Progenitor cell of endocrine pancreas (in vitro differentiated cells): ENCODE results near the gene ZNF655. TPM values are rescaled to one million over a fixed set of nuclear protein-coding genes. Genes with fewer than 3 reads are reported as not detected.

ENCODE experiments used
- DNase-seq: peaks from one replicate; pipeline ENCODE4 v3.0.0; 2021; ENCODE audit warnings: low spot score; ENCODE audit not compliant: unreplicated experiment
- H3K27ac Mint-ChIP-seq: 2 replicates; pipeline ENCODE4 v1.8.0; 2021; ENCODE audit warnings: mild to moderate bottlenecking, moderate library complexity, mixed read lengths
- H3K27me3 Mint-ChIP-seq: 2 replicates; pipeline ENCODE4 v1.8.0; 2021; ENCODE audit warnings: mixed read lengths
- H3K36me3 Mint-ChIP-seq: 2 replicates; pipeline ENCODE4 v1.8.0; 2022; ENCODE audit warnings: mixed read lengths; ENCODE audit not compliant: insufficient read depth
- H3K4me1 Mint-ChIP-seq: 2 replicates; pipeline ENCODE4 v1.8.0; 2021; ENCODE audit warnings: low read depth, mixed read lengths
- H3K4me3 Mint-ChIP-seq: 2 replicates; pipeline ENCODE4 v1.8.0; 2021; ENCODE audit warnings: low read depth, mild to moderate bottlenecking, moderate library complexity, mixed read lengths
- H3K9me3 Mint-ChIP-seq: 2 replicates; pipeline ENCODE4 v1.8.0; 2021; ENCODE audit warnings: low read depth, mixed read lengths
- CTCF ChIP-seq: fragments of 200-600 bp; sonication (generic); IDR thresholded peaks from one replicate; pipeline ENCODE4 v1.5.0; 2021; ENCODE audit warnings: antibody characterized with exemption, mild to moderate bottlenecking; ENCODE audit not compliant: unreplicated experiment
- long read RNA-seq: library from polyadenylated mRNA; unstranded; transcript quantifications from one replicate; pipeline ENCODE4 v2.0.0, GENCODE V29; 2020
- total RNA-seq: library from RNA; stranded (reverse); gene quantifications from 2 replicates; pipeline ENCODE4 v1.2.1, GENCODE V29; 2021

The ZNF655 gene
- 70.9 and 72.6 TPM in 2 replicates for total RNA-seq
- long read RNA-seq, full-length matches to known transcripts: 71 of 81 reads
- long read RNA-seq, partial matches to known transcripts: 0 of 81 reads
- long read RNA-seq, other reads (novel, unspliced or antisense): 10 of 81 reads

GRCh38 chr7:99558306-99559174 lies at the start of gene ZNF655:
TSS of gene ZNF655 (plus strand) at chr7:99558642. CDS start at chr7:99560560, 1,918 bp downstream.
- DNase-seq: peak; percentile 94
- peaks cover 22% of the 10 kb centered on the region for H3K36me3 Mint-ChIP-seq
- peak within 1 kb of the TSS; percentile 99 for H3K27ac Mint-ChIP-seq
- H3K4me3 Mint-ChIP-seq: peak within 1 kb of the TSS; percentile 99
- peaks cover 13% of the 10 kb centered on the region for H3K4me1 Mint-ChIP-seq
- H3K27me3 Mint-ChIP-seq: no peaks in the 10 kb centered on the region
- TF ChIP-seq CTCF: no peak
- no peaks in the 10 kb centered on the region for H3K9me3 Mint-ChIP-seq

GRCh38 chr7:99514050-99514449 lies 44.4 kb upstream of the ZNF655 start:
- H3K4me1 Mint-ChIP-seq: no peaks in the 10 kb centered on the region
- H3K36me3 Mint-ChIP-seq: peaks cover 16% of the 10 kb centered on the region
- DNase-seq: no peak
- no peak for TF ChIP-seq CTCF
- H3K4me3 Mint-ChIP-seq: no peak overlapping the region
- H3K27ac Mint-ChIP-seq: no peak overlapping the region
- no peaks in the 10 kb centered on the region for H3K9me3 Mint-ChIP-seq
- no peaks in the 10 kb centered on the region for H3K27me3 Mint-ChIP-seq

GRCh38 chr7:99521399-99521798 lies 37.0 kb upstream of the ZNF655 start:
- Mint-ChIP-seq H3K36me3 (peaks cover 29% of the 10 kb centered on the region), H3K9me3 (peaks cover 8% of the 10 kb centered on the region), H3K27ac (no peak overlapping the region), H3K4me1 (no peaks in the 10 kb centered on the region), H3K27me3 (no peaks in the 10 kb centered on the region), H3K4me3 (no peak overlapping the region)
- no peak for TF ChIP-seq CTCF
- DNase-seq: no peak

GRCh38 chr7:99525713-99526440 lies 32.6 kb upstream of the ZNF655 start:
- no peak for DNase-seq
- Mint-ChIP-seq H3K9me3 (peaks cover 27% of the 10 kb centered on the region), H3K4me3 (no peak overlapping the region), H3K36me3 (peaks cover 57% of the 10 kb centered on the region), H3K27me3 (no peaks in the 10 kb centered on the region), H3K27ac (no peak overlapping the region), H3K4me1 (no peaks in the 10 kb centered on the region)
- TF ChIP-seq CTCF: peak; percentile 14

- DNase-seq: no peak
- Mint-ChIP-seq H3K9me3 (peaks cover 50% of the 10 kb centered on the region), H3K4me3 (no peak overlapping the region), H3K4me1 (no peaks in the 10 kb centered on the region), H3K27ac (peak overlapping the region; percentile 49), H3K36me3 (peaks cover 72% of the 10 kb centered on the region), H3K27me3 (no peaks in the 10 kb centered on the region)
- TF ChIP-seq CTCF: no peak
Measured at GRCh38 chr7:99531354-99531765, 27.1 kb upstream of the ZNF655 start.
